CD4-positive, alpha-beta T cell treated with Interleukin-21 for 1 hour (primary cell): ENCODE measurements around the gene WFDC5.
"Not testable (repeated sequence)": the region's sequence is repeated elsewhere in the genome, so short reads cannot be mapped to it uniquely, and the experiment has no call there.

Experiments
- DNase-seq: peaks from one replicate; pipeline ENCODE4 v3.0.0-alpha.2; 2020

The WFDC5 gene

GRCh38 chr20:45114465-45115385, at the start of gene WFDC5:
TSS of gene WFDC5 (minus strand) at chr20:45115174. CDS start at chr20:45115083, 91 bp downstream.
- DNase-seq: no peak

- DNase-seq: no peak
Measured at GRCh38 chr20:45163083-45163803, 48.3 kb upstream of the WFDC5 start.

- no peak for DNase-seq
Measured at GRCh38 chr20:45157962-45158361, 43.0 kb upstream of the WFDC5 start.

- DNase-seq: no peak
Measured at GRCh38 chr20:45156713-45157112, 41.7 kb upstream of the WFDC5 start.

- peak; percentile 1 for DNase-seq
Measured at GRCh38 chr20:45154794-45155193, 39.8 kb upstream of the WFDC5 start.

- DNase-seq: no peak
Measured at GRCh38 chr20:45154183-45154582, 39.2 kb upstream of the WFDC5 start.

- peak; percentile 4 for DNase-seq
Measured at GRCh38 chr20:45153752-45154151, 38.8 kb upstream of the WFDC5 start.

GRCh38 chr20:45153147-45153546, 38.2 kb upstream of the WFDC5 start:
- no peak for DNase-seq

- DNase-seq: no peak
Measured at GRCh38 chr20:45152405-45152804, 37.4 kb upstream of the WFDC5 start.

GRCh38 chr20:45149062-45149461, 34.1 kb upstream of the WFDC5 start:
- no peak for DNase-seq

- no peak for DNase-seq
Measured at GRCh38 chr20:45140836-45141235, 25.9 kb upstream of the WFDC5 start.

- not testable (repeated sequence) for DNase-seq
Measured at GRCh38 chr20:45139733-45140375, 24.9 kb upstream of the WFDC5 start.

- peak; percentile 30 for DNase-seq
Measured at GRCh38 chr20:45138561-45139300, 23.8 kb upstream of the WFDC5 start.

GRCh38 chr20:45136911-45137310, 21.9 kb upstream of the WFDC5 start:
- DNase-seq: no peak

GRCh38 chr20:45128099-45128498, 13.1 kb upstream of the WFDC5 start:
- no peak for DNase-seq

- DNase-seq: no peak
Measured at GRCh38 chr20:45124365-45124764, 9.4 kb upstream of the WFDC5 start, which contains the start of gene WFDC12. TSS of gene WFDC12 (minus strand) at chr20:45124465. CDS start at chr20:45124447, 18 bp downstream.

GRCh38 chr20:45121388-45121787, 6.4 kb upstream of the WFDC5 start:
- DNase-seq: no peak

- no peak for DNase-seq
Measured at GRCh38 chr20:45119556-45120266, 4.7 kb upstream of the WFDC5 start.

GRCh38 chr20:45118028-45118427, 3.1 kb upstream of the WFDC5 start:
- DNase-seq: no peak

- DNase-seq: no peak
Measured at GRCh38 chr20:45117581-45117980, 2.6 kb upstream of the WFDC5 start.

- DNase-seq: no peak
Measured at GRCh38 chr20:45115829-45116228, 855 bp upstream of the WFDC5 start.

GRCh38 chr20:45115386-45115774, 406 bp upstream of the WFDC5 start:
- DNase-seq: no peak
